ENCODE data around the gene FAM107B.
A peak's percentile ranks its signal among the peaks of the same experiment; 100 is the strongest.

Gene FAM107B

DNA sequence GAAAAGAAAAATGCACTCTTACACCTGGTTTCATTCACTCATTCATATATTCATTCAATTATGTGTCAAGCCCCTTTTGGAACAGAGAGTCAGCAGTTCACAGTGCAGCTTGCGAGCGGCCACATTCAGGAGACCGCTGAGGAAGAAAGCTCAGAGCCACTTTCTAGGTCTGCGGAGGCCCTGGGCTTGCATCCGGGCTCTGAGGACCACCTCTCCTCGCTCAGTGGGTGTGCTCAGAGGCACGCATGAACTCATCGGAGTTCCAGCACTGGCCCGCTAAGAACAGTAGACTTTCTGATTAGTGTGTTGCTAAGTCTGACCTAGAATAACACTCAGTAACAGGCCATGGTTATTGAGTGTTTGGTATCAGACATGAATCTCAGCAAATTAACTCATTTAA lies 1.8 kb upstream of the FAM107B start:
- no peak for DNase-seq (ENCODE audit: low spot score)

GRCh38 chr10:14775656-14776055 lies 959 bp upstream of the FAM107B start:
- no peak for DNase-seq (ENCODE audit: low spot score)

DNA sequence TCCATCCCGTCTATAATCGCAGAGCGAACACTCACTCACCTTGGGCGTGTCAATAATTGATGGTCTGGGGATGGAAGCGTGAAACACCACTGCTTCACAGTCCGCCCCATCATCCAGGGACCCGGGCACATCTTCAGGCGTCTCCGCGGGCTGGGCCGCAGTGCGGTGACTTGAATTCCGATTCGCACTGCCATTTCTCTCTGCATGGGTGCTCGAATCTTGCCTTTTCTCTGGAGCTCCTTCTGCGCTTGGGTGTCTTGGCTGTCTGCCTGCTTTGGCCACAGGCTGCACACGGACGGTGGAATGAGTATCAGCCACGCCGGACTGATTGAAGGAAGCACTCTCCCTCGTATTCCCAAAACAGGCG lies 500 bp downstream of the FAM107B start:
- no peak for DNase-seq (ENCODE audit: low spot score)

DNA sequence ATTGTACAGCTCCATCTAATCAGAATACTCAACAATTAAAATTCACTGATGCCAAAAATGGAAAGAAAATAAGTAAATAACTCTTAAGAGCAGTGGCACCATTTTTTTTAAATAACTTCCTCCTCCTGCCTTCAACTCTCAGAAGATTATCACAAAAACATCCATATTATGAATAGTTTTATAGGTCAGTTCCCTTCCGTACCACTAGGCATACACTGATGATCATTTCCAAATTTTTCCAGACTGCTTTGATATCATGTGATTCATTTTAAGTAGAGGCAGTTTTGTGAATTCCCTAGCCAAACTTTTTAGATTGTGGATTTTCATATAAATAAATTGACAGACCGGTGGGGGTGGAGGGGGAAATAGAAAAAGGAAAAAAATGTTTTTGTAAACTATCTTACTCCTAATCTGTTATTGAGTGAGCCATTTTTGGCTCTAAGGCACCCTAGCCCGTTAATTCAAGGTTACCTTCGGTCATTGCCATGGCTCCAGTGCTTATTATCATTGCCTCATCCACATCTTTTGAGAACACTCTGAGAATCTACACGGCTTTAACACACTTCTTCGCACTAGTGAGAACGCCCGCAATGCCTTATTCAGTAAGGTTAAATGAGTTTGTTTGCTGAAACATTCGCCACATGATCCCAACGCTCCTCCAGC lies 1.0 kb downstream of the FAM107B start:
- no peak for DNase-seq (ENCODE audit: low spot score)

- no peak for DNase-seq (ENCODE audit: low spot score)
Measured at GRCh38 chr10:14772399-14772798, 2.3 kb downstream of the FAM107B start.

DNA sequence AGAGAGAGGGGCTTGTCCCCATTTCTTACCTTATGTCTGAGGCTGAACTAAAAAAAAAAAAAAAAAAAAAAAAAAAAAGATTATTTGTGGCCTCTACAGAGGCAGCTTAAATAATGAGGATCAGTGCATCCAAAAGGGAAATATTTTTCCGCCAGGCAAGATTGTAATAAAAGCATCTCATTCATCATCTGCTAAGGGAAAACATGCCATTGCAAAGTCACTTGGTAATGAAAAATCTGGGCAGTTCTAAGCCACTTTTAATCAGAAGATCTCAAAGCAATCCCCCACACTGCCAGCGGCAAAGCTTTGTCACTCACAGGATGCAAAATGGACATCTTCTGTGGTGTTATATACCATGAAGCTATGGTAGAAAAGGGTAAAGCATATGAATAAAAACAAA lies 3.8 kb downstream of the FAM107B start:
- no peak for DNase-seq (ENCODE audit: low spot score)

DNA sequence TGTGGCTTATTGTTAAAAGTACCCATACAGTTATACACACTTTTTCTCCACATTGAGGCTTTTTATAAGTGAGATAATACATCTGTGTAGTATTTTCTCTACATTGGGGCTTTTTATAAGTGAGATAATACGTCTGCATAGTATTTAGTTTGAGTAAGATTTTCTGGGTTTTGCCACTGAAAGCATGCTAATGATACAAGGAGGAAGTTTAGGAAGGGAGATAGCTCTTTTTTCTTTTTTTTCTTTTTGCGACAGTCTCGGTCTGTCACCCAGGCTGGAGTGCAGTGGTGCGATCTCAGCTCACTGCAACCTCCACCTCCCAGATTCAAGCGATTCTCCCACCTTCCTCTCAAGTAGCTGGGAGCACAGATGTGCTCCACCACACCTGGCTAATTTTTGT lies 13.3 kb downstream of the FAM107B start:
- DNase-seq (ENCODE audit: low spot score), result no peak

DNA sequence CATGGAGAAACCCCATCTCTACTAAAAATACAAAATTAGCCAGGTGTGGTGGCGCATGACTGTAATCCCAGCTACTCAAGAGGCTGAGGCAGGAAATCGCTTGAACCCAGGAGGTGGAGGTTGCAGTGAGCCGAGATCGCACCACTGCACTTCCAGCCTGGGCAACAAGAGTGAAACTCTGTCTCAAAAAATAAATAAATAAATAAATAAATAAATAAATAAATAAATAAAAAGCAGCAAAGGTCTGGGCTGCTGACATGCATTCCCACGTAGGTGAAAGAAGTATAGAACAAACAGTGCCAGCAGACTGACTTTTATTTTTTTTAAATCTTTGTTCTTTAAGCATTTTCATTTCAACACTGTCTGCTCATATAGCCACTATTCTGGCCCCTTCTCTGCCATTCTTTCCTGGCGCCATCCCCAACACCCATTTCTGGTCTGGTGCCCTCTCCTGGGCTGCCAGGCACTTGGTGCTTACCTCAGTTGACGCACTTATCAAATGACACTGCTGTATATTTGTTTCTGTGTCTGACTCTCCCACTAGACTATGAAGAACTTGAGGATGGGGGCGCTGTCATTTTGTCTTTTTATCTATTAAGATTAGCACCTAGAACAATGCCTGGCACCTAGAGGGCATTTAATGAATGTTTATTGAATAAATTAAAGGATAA lies 15.6 kb downstream of the FAM107B start:
- DNase-seq (ENCODE audit: low spot score), result peak; percentile 23

DNA sequence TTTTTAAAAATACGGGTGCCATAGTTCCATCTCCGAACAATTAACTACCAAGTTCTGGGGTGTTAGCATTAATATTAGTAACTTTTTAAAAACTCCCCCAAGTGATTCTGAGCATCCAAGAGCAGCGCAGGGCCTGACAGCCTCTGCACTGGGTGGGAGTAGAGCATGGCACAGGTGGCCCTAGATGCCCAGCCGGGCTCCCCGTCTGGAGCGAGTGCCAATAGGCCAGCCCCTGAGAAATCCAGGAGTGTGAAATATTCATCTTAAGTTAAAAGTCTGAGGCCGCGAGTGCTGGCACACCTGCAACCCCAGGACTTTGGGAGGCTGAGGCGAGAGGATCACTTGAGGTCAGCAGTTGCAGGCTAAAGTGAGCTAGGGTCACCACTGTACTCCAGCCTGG lies 16.2 kb downstream of the FAM107B start:
- no peak for DNase-seq (ENCODE audit: low spot score)

GRCh38 chr10:14757986-14758385 lies 16.7 kb downstream of the FAM107B start:
- DNase-seq (ENCODE audit: low spot score), result no peak

- DNase-seq (ENCODE audit: low spot score), result no peak
Measured at GRCh38 chr10:14757394-14757793, 17.3 kb downstream of the FAM107B start.

DNA sequence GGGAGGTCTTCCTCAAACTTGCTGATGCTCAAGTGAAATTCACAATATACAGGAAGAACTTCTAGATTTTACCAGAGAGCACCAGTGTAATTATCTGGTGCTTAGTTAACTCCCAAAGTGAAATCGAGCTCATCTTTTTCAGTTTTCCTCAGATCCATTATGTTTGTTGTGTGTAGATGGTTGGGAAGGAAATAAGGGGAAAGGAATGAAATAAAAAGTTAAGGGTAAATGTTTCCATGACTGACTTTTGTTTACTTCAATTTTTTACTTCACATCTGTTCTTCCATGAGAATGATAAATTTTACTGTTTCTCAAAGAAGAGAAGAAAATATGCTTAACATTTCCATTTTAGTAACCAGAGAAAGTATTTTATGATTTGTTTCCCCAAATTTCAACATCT lies 21.3 kb downstream of the FAM107B start:
- DNase-seq (ENCODE audit: low spot score), result no peak

DNA sequence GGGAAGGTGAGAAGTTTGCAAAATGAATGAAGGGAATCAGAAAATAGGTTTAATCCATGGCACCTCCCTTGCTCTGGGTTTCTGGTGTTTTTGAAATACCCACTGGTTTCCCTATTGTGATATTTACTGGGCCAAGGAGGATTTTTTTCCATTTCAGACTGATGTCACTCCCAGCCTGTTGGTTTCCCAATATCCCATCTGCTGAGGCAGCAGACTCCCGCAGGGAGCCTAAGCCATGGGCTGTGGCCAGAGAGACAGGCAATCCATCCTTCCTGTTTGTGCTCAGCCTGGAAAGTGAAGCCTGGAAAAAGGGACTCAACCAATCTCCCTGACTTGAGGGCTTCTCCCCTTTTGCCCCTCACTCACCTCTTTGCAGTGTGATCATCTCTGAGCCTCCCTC lies 22.8 kb downstream of the FAM107B start:
- DNase-seq (ENCODE audit: low spot score), result no peak

DNA sequence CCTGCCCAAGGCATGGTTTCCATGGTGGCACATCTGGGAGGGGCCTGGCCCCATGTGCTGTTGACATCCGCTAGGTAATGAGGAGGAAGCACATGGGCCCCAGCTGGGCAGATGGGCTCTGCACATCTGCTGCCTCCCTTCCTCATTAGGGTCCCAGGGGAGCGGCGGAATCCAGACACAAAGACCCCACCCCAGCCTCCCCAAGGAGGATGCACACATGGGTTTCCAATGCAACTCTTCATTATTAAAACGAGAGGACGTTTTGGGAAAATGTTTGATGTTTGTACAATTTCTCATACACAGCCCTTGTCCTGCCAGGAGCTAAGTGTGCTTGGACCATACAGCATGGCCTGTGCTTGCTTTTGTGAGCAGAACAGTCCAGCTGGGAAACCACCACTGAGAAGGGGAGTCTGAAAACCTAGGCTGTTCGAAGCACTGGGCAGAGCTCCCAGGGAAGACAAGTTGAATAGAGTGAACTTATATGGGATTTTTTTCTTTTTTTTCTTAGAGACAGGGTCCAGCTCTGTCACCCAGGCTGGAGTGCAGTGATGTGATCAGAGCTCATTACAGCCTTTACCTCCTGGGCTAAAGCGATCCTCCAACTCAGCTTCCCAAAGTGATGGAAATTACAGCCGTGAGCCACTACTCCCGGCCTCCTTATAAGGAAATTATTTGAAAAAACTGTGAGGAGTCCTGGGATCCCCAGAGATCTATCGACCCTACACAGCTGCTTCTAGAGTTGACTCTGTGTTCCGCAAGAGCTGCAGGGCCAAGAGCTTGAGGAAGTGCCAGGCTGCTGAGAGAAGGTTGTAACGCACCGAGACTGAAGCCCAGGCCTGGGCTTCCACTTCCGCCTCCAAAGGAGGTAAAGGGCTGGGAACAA lies 23.4 kb downstream of the FAM107B start:
- no peak for DNase-seq (ENCODE audit: low spot score)

- DNase-seq (ENCODE audit: low spot score), result no peak
Measured at GRCh38 chr10:14749070-14749809, 25.5 kb downstream of the FAM107B start.

GRCh38 chr10:14748441-14748840 lies 26.3 kb downstream of the FAM107B start:
- DNase-seq (ENCODE audit: low spot score), result no peak

GRCh38 chr10:14742815-14743214 lies 31.9 kb downstream of the FAM107B start:
- no peak for DNase-seq (ENCODE audit: low spot score)

DNA sequence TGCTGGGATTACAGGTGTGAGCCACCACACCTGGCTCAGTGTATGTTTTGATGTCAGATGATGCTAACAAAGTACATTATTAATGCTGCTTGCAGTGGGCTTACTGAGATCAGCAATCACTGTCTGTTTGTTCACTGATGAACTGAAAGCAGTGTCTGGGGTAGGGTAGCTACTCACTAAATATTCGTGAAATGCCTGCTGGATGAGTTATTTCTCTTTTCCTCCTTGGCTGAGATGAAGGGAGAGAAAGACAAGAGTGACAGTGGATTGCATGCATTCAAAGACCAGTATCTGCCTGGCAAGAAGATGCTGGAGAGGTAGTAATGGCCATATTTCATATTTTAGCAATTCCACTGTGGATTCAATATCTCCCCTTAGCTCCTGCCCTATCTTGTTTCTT lies 32.3 kb downstream of the FAM107B start:
- no peak for DNase-seq (ENCODE audit: low spot score)

DNA sequence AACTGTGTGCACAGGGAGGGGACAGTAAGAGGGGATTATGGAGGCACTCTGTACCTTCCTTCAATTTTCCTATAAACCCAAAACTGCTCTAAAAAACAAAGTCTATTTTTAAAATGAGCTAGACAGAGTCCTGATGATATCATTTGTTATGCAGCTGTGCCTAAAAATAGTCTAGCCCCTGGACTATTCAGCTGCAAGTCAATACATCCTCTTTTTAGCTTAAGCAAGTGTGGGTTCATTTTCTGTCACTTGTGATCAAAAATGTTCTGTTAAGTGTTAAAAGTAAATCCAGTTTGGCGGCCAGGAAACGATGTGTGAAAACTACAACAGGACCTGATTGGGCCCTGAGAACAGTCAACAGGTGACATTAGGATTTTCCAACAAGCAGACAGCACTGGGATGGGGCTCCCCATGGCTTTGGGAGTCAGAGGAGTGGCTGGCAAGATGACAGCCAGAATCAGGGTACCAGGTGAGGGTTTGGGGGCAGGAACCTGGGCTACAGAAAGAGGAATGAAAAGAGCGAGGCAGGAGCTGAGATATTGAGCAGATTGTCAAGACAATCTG lies 33.9 kb downstream of the FAM107B start:
- DNase-seq (ENCODE audit: low spot score), result no peak

GRCh38 chr10:14737808-14738545 lies 36.7 kb downstream of the FAM107B start:
- no peak for DNase-seq (ENCODE audit: low spot score)

DNA sequence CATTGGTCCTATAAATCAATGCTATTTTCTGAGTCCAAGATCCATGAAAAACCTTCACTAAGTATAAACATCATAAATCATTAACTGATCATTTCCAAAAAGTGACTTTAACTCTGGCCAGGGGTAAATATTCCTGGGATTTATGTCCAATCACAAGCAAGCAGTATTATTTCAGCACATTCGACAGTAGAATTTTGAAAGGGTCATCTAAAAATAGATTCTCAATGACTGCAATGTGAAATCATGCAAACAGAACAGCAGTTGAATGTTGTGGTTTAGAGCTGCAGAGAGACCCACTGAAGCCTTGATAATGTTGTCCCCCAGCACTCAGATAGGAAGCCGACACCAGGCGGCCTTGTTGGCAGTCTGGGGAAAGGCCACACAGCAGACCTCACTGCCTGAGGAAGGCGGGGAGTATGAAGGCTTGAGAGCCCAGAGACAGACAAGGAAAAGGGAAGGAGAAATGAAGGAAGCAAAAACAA lies 38.1 kb downstream of the FAM107B start:
- no peak for DNase-seq (ENCODE audit: low spot score)
